Neural cell (in vitro differentiated cells): ENCODE data around the gene PIP5K1B. TPM values are rescaled to one million over a fixed set of nuclear protein-coding genes. Genes with fewer than 3 reads are reported as not detected.

Experiments
- H2AFZ ChIP-seq: fragments of 200-600, 300-800 bp; sonication (generic), shearing (Covaris generic); 2 replicates; pipeline ENCODE4 v1.6.0; 2014; ENCODE audit warnings: low read depth, mild to moderate bottlenecking, antibody characterized with exemption, low read length, moderate library complexity
- H3F3A ChIP-seq: fragments of 200-600 bp; shearing (Covaris generic); 2 replicates; pipeline ENCODE4 v1.6.1; 2016; ENCODE audit warnings: mild to moderate bottlenecking, moderate library complexity, mixed read lengths, antibody characterized with exemption, low read length; ENCODE audit not compliant: insufficient read depth, poor library complexity, severe bottlenecking
- H3K27ac ChIP-seq: fragments of 200-600, 300-800 bp; sonication (generic), shearing (Covaris generic); 2 replicates; pipeline ENCODE4 v1.5.1; 2014; ENCODE audit warnings: mild to moderate bottlenecking, low read length, moderate library complexity
- H3K27me3 ChIP-seq: fragments of 300-800, 200-600 bp; sonication (generic), shearing (Covaris generic); 2 replicates; pipeline ENCODE4 v1.6.0; 2014; ENCODE audit warnings: mild to moderate bottlenecking, low read depth, low read length, moderate library complexity; ENCODE audit not compliant: insufficient read depth
- H3K36me3 ChIP-seq: fragments of 300-800, 200-600 bp; sonication (generic), shearing (Covaris generic); 2 replicates; pipeline ENCODE4 v1.5.1; 2014; ENCODE audit warnings: mild to moderate bottlenecking, antibody characterized with exemption, low read length, moderate library complexity; ENCODE audit not compliant: insufficient read depth
- H3K4me2 ChIP-seq: fragments of 300-800, 200-600 bp; sonication (generic), shearing (Covaris generic); 2 replicates; pipeline ENCODE4 v1.6.0; 2014; ENCODE audit warnings: mild to moderate bottlenecking, low read length
- H3K4me3 ChIP-seq: fragments of 300-800, 200-600 bp; sonication (generic), shearing (Covaris generic); 2 replicates; pipeline ENCODE4 v1.5.1; 2014; ENCODE audit warnings: mild to moderate bottlenecking, low read length, moderate library complexity
- H3K79me2 ChIP-seq: fragments of 200-600 bp; shearing (Covaris generic); replicated peaks from 2 replicates; pipeline ENCODE4 v1.6.0; 2014; ENCODE audit warnings: mild to moderate bottlenecking, low read length, moderate library complexity; ENCODE audit not compliant: insufficient read depth
- H3K9ac ChIP-seq: fragments of 300-800, 200-600 bp; sonication (generic), shearing (Covaris generic); 2 replicates; pipeline ENCODE4 v1.6.1; 2016; ENCODE audit warnings: mild to moderate bottlenecking, low read length, mixed read lengths
- H3K9me2 ChIP-seq: fragments of 200-600 bp; shearing (Covaris generic); 2 replicates; pipeline ENCODE4 v1.6.1; 2016; ENCODE audit warnings: mild to moderate bottlenecking, low read length, mixed read lengths; ENCODE audit not compliant: insufficient read depth
- H3K9me3 ChIP-seq: fragments of 200-600, 300-800 bp; sonication (generic), shearing (Covaris generic); 2 replicates; pipeline ENCODE4 v1.6.1; 2016; ENCODE audit warnings: mild to moderate bottlenecking, mixed run types, low read length, moderate library complexity, mixed read lengths
- H4K20me1 ChIP-seq: fragments of 200-600 bp; shearing (Covaris generic); 2 replicates; pipeline ENCODE4 v1.6.1; 2016; ENCODE audit warnings: mild to moderate bottlenecking, mixed run types; ENCODE audit not compliant: insufficient read depth
- EP300 ChIP-seq: fragments of 450-650 bp; conservative IDR thresholded peaks from 2 replicates; pipeline ENCODE4 v1.6.1; 2014; ENCODE audit warnings: antibody characterized with exemption, mild to moderate bottlenecking, moderate library complexity; ENCODE audit not compliant: poor library complexity, severe bottlenecking
- EZH2 ChIP-seq: fragments of 200-600, 300-800 bp; shearing (Covaris generic), sonication (generic); IDR thresholded peaks from 2 replicates; pipeline ENCODE4 v1.6.1; 2014; ENCODE audit warnings: antibody characterized with exemption, low read length, borderline replicate concordance, mild to moderate bottlenecking; ENCODE audit not compliant: insufficient read depth, poor library complexity, severe bottlenecking
- MXI1 ChIP-seq: fragments of 450-650 bp; conservative IDR thresholded peaks from 2 replicates; pipeline ENCODE4 v1.6.1; 2014; ENCODE audit warnings: antibody characterized with exemption, mild to moderate bottlenecking; ENCODE audit not compliant: poor library complexity, severe bottlenecking
- POLR2AphosphoS5 ChIP-seq: IDR thresholded peaks from 2 replicates; pipeline ENCODE4 v1.6.1; 2012
- RAD21 ChIP-seq: fragments of 450-650 bp; conservative IDR thresholded peaks from 2 replicates; pipeline ENCODE4 v1.6.1; 2014; ENCODE audit warnings: antibody characterized with exemption, mild to moderate bottlenecking, moderate library complexity
- SMC3 ChIP-seq: fragments of 450-650 bp; conservative IDR thresholded peaks from 2 replicates; pipeline ENCODE4 v1.6.1; 2014; ENCODE audit warnings: antibody characterized with exemption, mild to moderate bottlenecking, moderate library complexity; ENCODE audit not compliant: poor library complexity
- TAF1 ChIP-seq: IDR thresholded peaks from 2 replicates; pipeline ENCODE4 v1.6.1; 2012; ENCODE audit warnings: low read depth
- polyA plus RNA-seq: library from polyadenylated mRNA; depleted of rRNA; stranded (reverse); fragments of >200 nt; gene quantifications from 2 replicates; pipeline ENCODE4 v1.2.3, GENCODE V29; 2014
- TF ChIP-seq, protein P1 (sequence below): fragments of 450-650 bp; IDR thresholded peaks from 2 replicates; pipeline ENCODE4 v1.5.1; 2014; ENCODE audit warnings: antibody characterized with exemption, mild to moderate bottlenecking, moderate library complexity; ENCODE audit not compliant: poor library complexity, severe bottlenecking
- TF ChIP-seq, protein P2 (sequence below): IDR thresholded peaks from 2 replicates; pipeline ENCODE4 v1.6.1; 2012; ENCODE audit warnings: borderline replicate concordance

PIP5K1B gene
- polyA plus RNA-seq, 1 donor from 2014 or later, result 1.5 TPM

GRCh38 chr9:68798423-68798822 lies 93.4 kb downstream of the PIP5K1B start:
- no peaks in the 10 kb centered on the region for H3F3A ChIP-seq
- H3K36me3 ChIP-seq, result no peaks in the 10 kb centered on the region
- no peak overlapping the region for H3K4me3 ChIP-seq
- H3K27ac ChIP-seq, result no peak overlapping the region
- no peaks in the 10 kb centered on the region for H4K20me1 ChIP-seq
- H3K9me3 ChIP-seq, result no peaks in the 10 kb centered on the region
- H3K9ac ChIP-seq, result no peak overlapping the region
- no peaks in the 10 kb centered on the region for H3K9me2 ChIP-seq
- no peak overlapping the region for H2AFZ ChIP-seq
- TF ChIP-seq RAD21 (no peak), SMC3 (no peak), EP300 (no peak), TAF1 (no peak), MXI1 (no peak), POLR2AphosphoS5 (no peak), EZH2 (no peak)
- TF ChIP-seq, protein P1, sequence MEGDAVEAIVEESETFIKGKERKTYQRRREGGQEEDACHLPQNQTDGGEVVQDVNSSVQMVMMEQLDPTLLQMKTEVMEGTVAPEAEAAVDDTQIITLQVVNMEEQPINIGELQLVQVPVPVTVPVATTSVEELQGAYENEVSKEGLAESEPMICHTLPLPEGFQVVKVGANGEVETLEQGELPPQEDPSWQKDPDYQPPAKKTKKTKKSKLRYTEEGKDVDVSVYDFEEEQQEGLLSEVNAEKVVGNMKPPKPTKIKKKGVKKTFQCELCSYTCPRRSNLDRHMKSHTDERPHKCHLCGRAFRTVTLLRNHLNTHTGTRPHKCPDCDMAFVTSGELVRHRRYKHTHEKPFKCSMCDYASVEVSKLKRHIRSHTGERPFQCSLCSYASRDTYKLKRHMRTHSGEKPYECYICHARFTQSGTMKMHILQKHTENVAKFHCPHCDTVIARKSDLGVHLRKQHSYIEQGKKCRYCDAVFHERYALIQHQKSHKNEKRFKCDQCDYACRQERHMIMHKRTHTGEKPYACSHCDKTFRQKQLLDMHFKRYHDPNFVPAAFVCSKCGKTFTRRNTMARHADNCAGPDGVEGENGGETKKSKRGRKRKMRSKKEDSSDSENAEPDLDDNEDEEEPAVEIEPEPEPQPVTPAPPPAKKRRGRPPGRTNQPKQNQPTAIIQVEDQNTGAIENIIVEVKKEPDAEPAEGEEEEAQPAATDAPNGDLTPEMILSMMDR, result no peak
- TF ChIP-seq, protein P2, sequence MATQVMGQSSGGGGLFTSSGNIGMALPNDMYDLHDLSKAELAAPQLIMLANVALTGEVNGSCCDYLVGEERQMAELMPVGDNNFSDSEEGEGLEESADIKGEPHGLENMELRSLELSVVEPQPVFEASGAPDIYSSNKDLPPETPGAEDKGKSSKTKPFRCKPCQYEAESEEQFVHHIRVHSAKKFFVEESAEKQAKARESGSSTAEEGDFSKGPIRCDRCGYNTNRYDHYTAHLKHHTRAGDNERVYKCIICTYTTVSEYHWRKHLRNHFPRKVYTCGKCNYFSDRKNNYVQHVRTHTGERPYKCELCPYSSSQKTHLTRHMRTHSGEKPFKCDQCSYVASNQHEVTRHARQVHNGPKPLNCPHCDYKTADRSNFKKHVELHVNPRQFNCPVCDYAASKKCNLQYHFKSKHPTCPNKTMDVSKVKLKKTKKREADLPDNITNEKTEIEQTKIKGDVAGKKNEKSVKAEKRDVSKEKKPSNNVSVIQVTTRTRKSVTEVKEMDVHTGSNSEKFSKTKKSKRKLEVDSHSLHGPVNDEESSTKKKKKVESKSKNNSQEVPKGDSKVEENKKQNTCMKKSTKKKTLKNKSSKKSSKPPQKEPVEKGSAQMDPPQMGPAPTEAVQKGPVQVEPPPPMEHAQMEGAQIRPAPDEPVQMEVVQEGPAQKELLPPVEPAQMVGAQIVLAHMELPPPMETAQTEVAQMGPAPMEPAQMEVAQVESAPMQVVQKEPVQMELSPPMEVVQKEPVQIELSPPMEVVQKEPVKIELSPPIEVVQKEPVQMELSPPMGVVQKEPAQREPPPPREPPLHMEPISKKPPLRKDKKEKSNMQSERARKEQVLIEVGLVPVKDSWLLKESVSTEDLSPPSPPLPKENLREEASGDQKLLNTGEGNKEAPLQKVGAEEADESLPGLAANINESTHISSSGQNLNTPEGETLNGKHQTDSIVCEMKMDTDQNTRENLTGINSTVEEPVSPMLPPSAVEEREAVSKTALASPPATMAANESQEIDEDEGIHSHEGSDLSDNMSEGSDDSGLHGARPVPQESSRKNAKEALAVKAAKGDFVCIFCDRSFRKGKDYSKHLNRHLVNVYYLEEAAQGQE, result no peak
- H3K79me2 ChIP-seq, result no peaks in the 10 kb centered on the region
- H3K4me2 ChIP-seq, result no peak overlapping the region
- no peaks in the 10 kb centered on the region for H3K27me3 ChIP-seq

- Histone ChIP-seq H3K36me3 (no peaks in the 10 kb centered on the region), H3K4me3 (no peak overlapping the region), H3K27ac (no peak overlapping the region), H3K9me3 (no peaks in the 10 kb centered on the region), H2AFZ (no peak overlapping the region), H3K79me2 (no peaks in the 10 kb centered on the region), H4K20me1 (no peaks in the 10 kb centered on the region), H3K9me2 (no peaks in the 10 kb centered on the region), H3K4me2 (no peak overlapping the region), H3K9ac (no peak overlapping the region), H3K27me3 (no peaks in the 10 kb centered on the region), H3F3A (no peaks in the 10 kb centered on the region)
- TF ChIP-seq EP300 (no peak), TAF1 (no peak), RAD21 (no peak), MXI1 (no peak), EZH2 (no peak), POLR2AphosphoS5 (no peak), SMC3 (no peak)
- TF ChIP-seq, protein P2, result no peak
- TF ChIP-seq, protein P1, result no peak
Observed at GRCh38 chr9:68800836-68801235, 95.8 kb downstream of the PIP5K1B start.
